ENCODE measurements around the gene PKD2L2.
"Not testable (repeated sequence)": the region's sequence is repeated elsewhere in the genome, so short reads cannot be mapped to it uniquely, and the experiment has no call there.

The PKD2L2 gene

GRCh38 chr5:137888863-137889759 lies at the start of gene PKD2L2:
Gene PKD2L2, plus strand, starts transcription at chr5:137889457. Its CDS starts 35 bp downstream, at chr5:137889492.
- DNase-seq, result no peak

- DNase-seq, result no peak
Measured at GRCh38 chr5:137842296-137842695, 47.0 kb upstream of the PKD2L2 start.

- no peak for DNase-seq
Measured at GRCh38 chr5:137843676-137844299, 45.5 kb upstream of the PKD2L2 start.

GRCh38 chr5:137845472-137845871 lies 43.8 kb upstream of the PKD2L2 start:
- no peak for DNase-seq

GRCh38 chr5:137847687-137848086 lies 41.6 kb upstream of the PKD2L2 start:
- DNase-seq, result no peak

GRCh38 chr5:137853165-137853564 lies 36.1 kb upstream of the PKD2L2 start:
- not testable (repeated sequence) for DNase-seq

GRCh38 chr5:137856201-137856600 lies 33.1 kb upstream of the PKD2L2 start:
- no peak for DNase-seq

- no peak for DNase-seq
Measured at GRCh38 chr5:137856916-137857862, 32.1 kb upstream of the PKD2L2 start.

GRCh38 chr5:137858223-137858916 lies 30.9 kb upstream of the PKD2L2 start:
- DNase-seq, result no peak

GRCh38 chr5:137858954-137859353 lies 30.3 kb upstream of the PKD2L2 start:
- DNase-seq, result no peak

- DNase-seq, result no peak
Measured at GRCh38 chr5:137862251-137862650, 27.0 kb upstream of the PKD2L2 start.

- DNase-seq, result not testable (repeated sequence)
Measured at GRCh38 chr5:137863653-137864052, 25.6 kb upstream of the PKD2L2 start.

- no peak for DNase-seq
Measured at GRCh38 chr5:137866541-137867388, 22.5 kb upstream of the PKD2L2 start.

- DNase-seq, result no peak
Measured at GRCh38 chr5:137867664-137868063, 21.6 kb upstream of the PKD2L2 start, which contains the start of gene MYOT. Gene MYOT, plus strand, starts transcription at chr5:137867860. Its CDS starts 2,792 bp downstream, at chr5:137870652.

GRCh38 chr5:137870647-137871339 lies 18.5 kb upstream of the PKD2L2 start:
- DNase-seq, result no peak

GRCh38 chr5:137871571-137871970 lies 17.7 kb upstream of the PKD2L2 start:
- DNase-seq, result no peak

GRCh38 chr5:137872466-137872865 lies 16.8 kb upstream of the PKD2L2 start:
- no peak for DNase-seq

- DNase-seq, result no peak
Measured at GRCh38 chr5:137876101-137876500, 13.2 kb upstream of the PKD2L2 start.

- no peak for DNase-seq
Measured at GRCh38 chr5:137880313-137880712, 8.9 kb upstream of the PKD2L2 start.

GRCh38 chr5:137887831-137888230 lies 1.4 kb upstream of the PKD2L2 start:
- DNase-seq, result no peak

GRCh38 chr5:137888466-137888862 lies 793 bp upstream of the PKD2L2 start:
- DNase-seq, result no peak
